ENCODE results near the gene HMCN1. TPM values are rescaled to one million over a fixed set of nuclear protein-coding genes. Genes with fewer than 3 reads are reported as not detected.

Gene HMCN1
- polyA plus RNA-seq, 1 of the 3 experiments (the other 2 are of a cell fraction) = 59.5 TPM

- Histone ChIP-seq H3K27ac (ENCODE audit: low read depth in 2 of 2, low read length in 1 of 2) (no peak overlapping the region), H4K20me1 (ENCODE audit: insufficient read depth) (no peaks in the 10 kb centered on the region), H3K9me3 (no peaks in the 10 kb centered on the region), H3K4me3 (ENCODE audit: low read depth in 2 of 2, low read length in 1 of 2) (no peak overlapping the region), H3K36me3 (replicated peaks in 1 of 2; ENCODE audit: control insufficient read depth in 1 of 2, insufficient read depth in 2 of 2, low read length in 1 of 2) (peaks cover 0 to 41% of the 10 kb centered on the region in 2 experiments), H3K27me3 (ENCODE audit: insufficient read depth) (no peaks in the 10 kb centered on the region), H2AFZ (ENCODE audit: low read depth) (no peak overlapping the region), H3K9ac (no peak overlapping the region), H3F3A (replicated peaks; ENCODE audit: insufficient read depth) (peaks cover 18% of the 10 kb centered on the region), H3K4me2 (no peak overlapping the region), H3K79me2 (ENCODE audit: insufficient read depth) (no peaks in the 10 kb centered on the region), H3K4me1 (ENCODE audit: control insufficient read depth in 1 of 2, insufficient read depth in 2 of 2, low read depth in 1 of 2, low read length in 1 of 2) (peaks cover 3 to 4% of the 10 kb centered on the region in 2 experiments; a peak in 2 of 4 replicates), H3K9me2 (no peaks in the 10 kb centered on the region)
- CTCF ChIA-PET = no interaction called here
- POLR2A ChIA-PET = no interaction called here
- TF ChIP-seq ZBTB33 (IDR thresholded peaks at IDR 0.05; ENCODE audit: borderline replicate concordance, low read depth) (no peak), MAX (IDR thresholded peaks at IDR 0.05; ENCODE audit: low read depth) (no peak), GABPA (IDR thresholded peaks at IDR 0.05; ENCODE audit: low read depth) (no peak), RCOR1 (IDR thresholded peaks at IDR 0.05; ENCODE audit: low read length) (no peak), YY1 (IDR thresholded peaks at IDR 0.05; ENCODE audit: low read depth) (no peak), POLR2AphosphoS5 (IDR thresholded peaks at IDR 0.05; ENCODE audit: low read depth, low read length) (no peak), EZH2phosphoT487 (IDR thresholded peaks at IDR 0.05; ENCODE audit: borderline replicate concordance, low read depth) (no peak)
- TF ChIP-seq, protein P1, sequence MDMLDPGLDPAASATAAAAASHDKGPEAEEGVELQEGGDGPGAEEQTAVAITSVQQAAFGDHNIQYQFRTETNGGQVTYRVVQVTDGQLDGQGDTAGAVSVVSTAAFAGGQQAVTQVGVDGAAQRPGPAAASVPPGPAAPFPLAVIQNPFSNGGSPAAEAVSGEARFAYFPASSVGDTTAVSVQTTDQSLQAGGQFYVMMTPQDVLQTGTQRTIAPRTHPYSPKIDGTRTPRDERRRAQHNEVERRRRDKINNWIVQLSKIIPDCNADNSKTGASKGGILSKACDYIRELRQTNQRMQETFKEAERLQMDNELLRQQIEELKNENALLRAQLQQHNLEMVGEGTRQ (IDR thresholded peaks at IDR 0.05; ENCODE audit: borderline replicate concordance, low read depth, low read length) = no peak
- TF ChIP-seq, protein P2, sequence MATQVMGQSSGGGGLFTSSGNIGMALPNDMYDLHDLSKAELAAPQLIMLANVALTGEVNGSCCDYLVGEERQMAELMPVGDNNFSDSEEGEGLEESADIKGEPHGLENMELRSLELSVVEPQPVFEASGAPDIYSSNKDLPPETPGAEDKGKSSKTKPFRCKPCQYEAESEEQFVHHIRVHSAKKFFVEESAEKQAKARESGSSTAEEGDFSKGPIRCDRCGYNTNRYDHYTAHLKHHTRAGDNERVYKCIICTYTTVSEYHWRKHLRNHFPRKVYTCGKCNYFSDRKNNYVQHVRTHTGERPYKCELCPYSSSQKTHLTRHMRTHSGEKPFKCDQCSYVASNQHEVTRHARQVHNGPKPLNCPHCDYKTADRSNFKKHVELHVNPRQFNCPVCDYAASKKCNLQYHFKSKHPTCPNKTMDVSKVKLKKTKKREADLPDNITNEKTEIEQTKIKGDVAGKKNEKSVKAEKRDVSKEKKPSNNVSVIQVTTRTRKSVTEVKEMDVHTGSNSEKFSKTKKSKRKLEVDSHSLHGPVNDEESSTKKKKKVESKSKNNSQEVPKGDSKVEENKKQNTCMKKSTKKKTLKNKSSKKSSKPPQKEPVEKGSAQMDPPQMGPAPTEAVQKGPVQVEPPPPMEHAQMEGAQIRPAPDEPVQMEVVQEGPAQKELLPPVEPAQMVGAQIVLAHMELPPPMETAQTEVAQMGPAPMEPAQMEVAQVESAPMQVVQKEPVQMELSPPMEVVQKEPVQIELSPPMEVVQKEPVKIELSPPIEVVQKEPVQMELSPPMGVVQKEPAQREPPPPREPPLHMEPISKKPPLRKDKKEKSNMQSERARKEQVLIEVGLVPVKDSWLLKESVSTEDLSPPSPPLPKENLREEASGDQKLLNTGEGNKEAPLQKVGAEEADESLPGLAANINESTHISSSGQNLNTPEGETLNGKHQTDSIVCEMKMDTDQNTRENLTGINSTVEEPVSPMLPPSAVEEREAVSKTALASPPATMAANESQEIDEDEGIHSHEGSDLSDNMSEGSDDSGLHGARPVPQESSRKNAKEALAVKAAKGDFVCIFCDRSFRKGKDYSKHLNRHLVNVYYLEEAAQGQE (IDR thresholded peaks at IDR 0.05; ENCODE audit: low read depth, low read length) = no peak
- no peak for DNase-seq
Observed at GRCh38 chr1:186142916-186143315, 408.7 kb downstream of the HMCN1 start.

DNA sequence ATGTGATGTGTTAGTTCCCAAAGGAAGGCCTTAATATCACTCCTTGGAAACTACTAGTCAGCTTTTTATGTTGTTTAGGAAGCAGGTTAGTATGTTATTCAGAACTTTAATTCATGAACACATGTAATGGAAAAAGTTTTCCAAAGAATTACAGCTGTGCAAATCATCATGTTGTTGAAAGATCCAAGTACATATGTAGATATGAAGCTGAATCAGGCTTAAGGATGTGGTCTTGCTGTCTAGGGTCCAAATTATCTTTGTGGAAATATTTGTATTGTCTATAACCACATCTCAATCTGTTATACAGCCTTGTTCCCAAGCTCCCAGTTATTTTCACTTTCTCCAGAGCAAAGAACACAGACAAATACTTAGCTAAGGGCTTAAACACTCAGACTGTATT is 409.3 kb downstream of the HMCN1 start:
- ChIA-PET CTCF (no interaction called here), POLR2A (no interaction called here)
- H3K9me2 ChIP-seq = no peaks in the 10 kb centered on the region
- no peak overlapping the region for H3K4me3 ChIP-seq (ENCODE audit: low read depth in 2 of 2, low read length in 1 of 2)
- TF ChIP-seq ELF1 (IDR thresholded peaks at IDR 0.05) (no peak), MXI1 (IDR thresholded peaks at IDR 0.05; ENCODE audit: low read depth, low read length) (no peak), MEF2A (IDR thresholded peaks at IDR 0.05; ENCODE audit: borderline replicate concordance, low read depth) (no peak), TEAD4 (IDR thresholded peaks at IDR 0.05; ENCODE audit: borderline replicate concordance, insufficient read depth) (no peak), FOXM1 (IDR thresholded peaks at IDR 0.05; ENCODE audit: low read depth) (no peak), RXRA (IDR thresholded peaks at IDR 0.05; ENCODE audit: borderline replicate concordance, low read depth) (no peak), CHD2 (IDR thresholded peaks at IDR 0.05; ENCODE audit: low read length, partially characterized antibody) (no peak), YY1 (IDR thresholded peaks at IDR 0.05; ENCODE audit: low read depth) (no peak), TCF12 (IDR thresholded peaks at IDR 0.05) (no peak)
- TF ChIP-seq, protein P3, sequence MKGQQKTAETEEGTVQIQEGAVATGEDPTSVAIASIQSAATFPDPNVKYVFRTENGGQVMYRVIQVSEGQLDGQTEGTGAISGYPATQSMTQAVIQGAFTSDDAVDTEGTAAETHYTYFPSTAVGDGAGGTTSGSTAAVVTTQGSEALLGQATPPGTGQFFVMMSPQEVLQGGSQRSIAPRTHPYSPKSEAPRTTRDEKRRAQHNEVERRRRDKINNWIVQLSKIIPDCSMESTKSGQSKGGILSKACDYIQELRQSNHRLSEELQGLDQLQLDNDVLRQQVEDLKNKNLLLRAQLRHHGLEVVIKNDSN (IDR thresholded peaks at IDR 0.05; ENCODE audit: borderline replicate concordance, low read depth) = no peak
- TF ChIP-seq, protein P1 (IDR thresholded peaks at IDR 0.05; ENCODE audit: borderline replicate concordance, low read depth, low read length) = no peak
- peaks cover 0 to 36% of the 10 kb centered on the region in 2 experiments for H3K36me3 ChIP-seq (replicated peaks in 1 of 2; ENCODE audit: control insufficient read depth in 1 of 2, insufficient read depth in 2 of 2, low read length in 1 of 2)
- H3K27me3 ChIP-seq (ENCODE audit: insufficient read depth) = no peaks in the 10 kb centered on the region
- H3K9ac ChIP-seq = no peak overlapping the region
- peaks cover 18% of the 10 kb centered on the region for H3F3A ChIP-seq (replicated peaks; ENCODE audit: insufficient read depth)
- no peaks in the 10 kb centered on the region for H3K9me3 ChIP-seq
- no peak overlapping the region for H2AFZ ChIP-seq (ENCODE audit: low read depth)
- H3K27ac ChIP-seq (ENCODE audit: low read depth in 2 of 2, low read length in 1 of 2) = no peak overlapping the region
- peaks cover 3 to 4% of the 10 kb centered on the region in 2 experiments; a peak in 2 of 4 replicates for H3K4me1 ChIP-seq (ENCODE audit: control insufficient read depth in 1 of 2, insufficient read depth in 2 of 2, low read depth in 1 of 2, low read length in 1 of 2)
- no peak overlapping the region for H3K4me2 ChIP-seq
- H4K20me1 ChIP-seq (ENCODE audit: insufficient read depth) = no peaks in the 10 kb centered on the region
- DNase-seq = no peak
- no peaks in the 10 kb centered on the region for H3K79me2 ChIP-seq (ENCODE audit: insufficient read depth)
